Measurements from ENCODE around the gene KCNIP4.

GRCh38 chr4:20995610-20996009, 953.0 kb downstream of the KCNIP4 start:
- TF ChIP-seq, protein P1, sequence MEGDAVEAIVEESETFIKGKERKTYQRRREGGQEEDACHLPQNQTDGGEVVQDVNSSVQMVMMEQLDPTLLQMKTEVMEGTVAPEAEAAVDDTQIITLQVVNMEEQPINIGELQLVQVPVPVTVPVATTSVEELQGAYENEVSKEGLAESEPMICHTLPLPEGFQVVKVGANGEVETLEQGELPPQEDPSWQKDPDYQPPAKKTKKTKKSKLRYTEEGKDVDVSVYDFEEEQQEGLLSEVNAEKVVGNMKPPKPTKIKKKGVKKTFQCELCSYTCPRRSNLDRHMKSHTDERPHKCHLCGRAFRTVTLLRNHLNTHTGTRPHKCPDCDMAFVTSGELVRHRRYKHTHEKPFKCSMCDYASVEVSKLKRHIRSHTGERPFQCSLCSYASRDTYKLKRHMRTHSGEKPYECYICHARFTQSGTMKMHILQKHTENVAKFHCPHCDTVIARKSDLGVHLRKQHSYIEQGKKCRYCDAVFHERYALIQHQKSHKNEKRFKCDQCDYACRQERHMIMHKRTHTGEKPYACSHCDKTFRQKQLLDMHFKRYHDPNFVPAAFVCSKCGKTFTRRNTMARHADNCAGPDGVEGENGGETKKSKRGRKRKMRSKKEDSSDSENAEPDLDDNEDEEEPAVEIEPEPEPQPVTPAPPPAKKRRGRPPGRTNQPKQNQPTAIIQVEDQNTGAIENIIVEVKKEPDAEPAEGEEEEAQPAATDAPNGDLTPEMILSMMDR (IDR thresholded peaks at IDR 0.05), result no peak
- no peak for TF ChIP-seq EZH2 (IDR thresholded peaks at IDR 0.05)
- no peak for TF ChIP-seq EZH2phosphoT487 (IDR thresholded peaks at IDR 0.05)
